ENCODE data around the gene TMEM43. TPM values are rescaled to one million over a fixed set of nuclear protein-coding genes. Genes with fewer than 3 reads are reported as not detected.
A peak's percentile ranks its signal among the peaks of the same experiment; 100 is the strongest.

Gene TMEM43
- total RNA-seq, 1 donor from 2014 or later, result 55.7 TPM

- peak; percentile 99 for ATAC-seq
Observed at GRCh38 chr3:14178247-14179113, 53.6 kb downstream of the TMEM43 start, which contains the start of the genes LSM3 and XPC. LSM3 (plus strand) TSS chr3:14178817; CDS start chr3:14178861, 44 bp downstream. XPC (minus strand) TSS chr3:14178601; CDS start chr3:14178568, 33 bp downstream.

- ATAC-seq, result no peak
Observed at GRCh38 chr3:14179114-14179465, 54.2 kb downstream of the TMEM43 start.

- no peak for ATAC-seq
Observed at GRCh38 chr3:14179795-14180194, 54.9 kb downstream of the TMEM43 start.

DNA sequence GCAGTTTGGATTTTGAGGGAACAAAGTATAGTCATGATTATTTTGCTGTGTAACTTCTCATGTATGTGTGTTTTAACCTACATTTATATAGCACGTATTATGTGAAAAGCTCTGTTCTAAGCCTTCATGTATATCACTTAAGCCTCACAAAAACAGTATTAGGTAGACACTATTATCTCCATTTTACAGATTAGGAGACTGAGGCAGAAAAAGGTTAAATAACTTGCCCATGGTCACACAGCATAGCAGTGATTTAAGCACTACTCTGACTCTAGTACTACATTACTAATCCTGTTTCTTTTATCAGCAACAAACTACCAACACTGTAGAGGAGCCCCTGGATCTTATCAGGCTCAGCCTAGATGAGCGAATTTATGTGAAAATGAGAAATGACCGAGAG lies 56.4 kb downstream of the TMEM43 start:
- ATAC-seq, result no peak

- ATAC-seq, result no peak
Observed at GRCh38 chr3:14183015-14183577, 58.2 kb downstream of the TMEM43 start.

- ATAC-seq, result no peak
Observed at GRCh38 chr3:14186854-14187458, 62.1 kb downstream of the TMEM43 start.

GRCh38 chr3:14188041-14188754 lies 63.3 kb downstream of the TMEM43 start:
- no peak for ATAC-seq

Other genes with a start within 250 kb of the TMEM43 start
- 0.16 TPM for gene WNT7A, start 245.0 kb upstream of the TMEM43 start, total RNA-seq
- gene CHCHD4, start 182 bp upstream of the TMEM43 start, total RNA-seq, result 13.0 TPM
- 13.4 TPM for gene XPC, start 53.5 kb downstream of the TMEM43 start, total RNA-seq
- 10.3 TPM for gene LSM3, start 53.8 kb downstream of the TMEM43 start, total RNA-seq

Measured in esophagus mucosa (tissue), 1 donor.